GM12878 (cell line): Measurements from ENCODE around the gene BRD3. TPM values are rescaled to one million over a fixed set of nuclear protein-coding genes. Genes with fewer than 3 reads are reported as not detected.

Experiments used
- ATAC-seq: fragments of 200-7000 bp; cut with Tn5 transposase; 3 replicates; pipeline ENCODE4 v1.9.1; 2020; ENCODE audit warnings: mild to moderate bottlenecking, moderate library complexity
- BruUV-seq: library from RNA; stranded (reverse); fragments of 400-500 nt; replicated peaks from 2 replicates; lab custom pipeline; 2021; lab: Mats Ljungman, UMichigan
- CTCF ChIA-PET: fragments of 300-600 bp; sonication (Branson Sonifier 250); formaldehyde crosslinking; extraction: SDS; loops from one replicate; lab custom pipeline; 2021; ENCODE audit warnings: inconsistent platforms; lab: Yijun Ruan, JAX
- POLR2A ChIA-PET: fragments of 350-600 bp; formaldehyde crosslinking; extraction: SDS; loops from one replicate; lab custom pipeline; 2021; ENCODE audit warnings: inconsistent platforms; lab: Charles Lee
- RAD21 ChIA-PET: fragments of 300-600 bp; sonication (Branson Sonifier 250); formaldehyde crosslinking; loops from one replicate; lab custom pipeline; 2023; ENCODE audit warnings: antibody characterized with exemption; ENCODE audit not compliant: unreplicated experiment; lab: Charles Lee
- SMC1A ChIA-PET: fragments of 300-600 bp; sonication (Branson Sonifier 250); formaldehyde crosslinking; loops from one replicate; lab custom pipeline; 2023; ENCODE audit not compliant: unreplicated experiment, uncharacterized antibody; lab: Charles Lee
- DNase-seq: peaks from one replicate; pipeline ENCODE4 v3.0.0-alpha.2; 2011; ENCODE audit warnings: low read depth, low spot score
- FAIRE-seq: peaks from 3 replicates; lab custom pipeline; 2011; peaks lifted over from hg19 to GRCh38; lab: Jason Lieb, UNC
- H2AFZ ChIP-seq: 2 replicates; pipeline ENCODE4 v1.6.0; 2011; ENCODE audit warnings: low read depth, low read length, control low read depth; ENCODE audit not compliant: control insufficient read depth
- H3K27ac ChIP-seq: 2 replicates; pipeline ENCODE4 v1.5.1; 2011; ENCODE audit warnings: control low read depth; ENCODE audit not compliant: control insufficient read depth, insufficient read depth
- H3K27me3 ChIP-seq, 2 experiments: replicated peaks in 1 of 2; 2 replicates each; pipeline versions ENCODE4 v1.6.0 to v1.6.1; 2011; ENCODE audit warnings: low read length in 1 of 2; ENCODE audit not compliant: control insufficient read depth in 2 of 2, insufficient read depth in 2 of 2
- H3K36me3 ChIP-seq, 2 experiments: 2 replicates each; pipeline ENCODE4 v1.5.1; 2011; ENCODE audit warnings: low read length in 1 of 2; ENCODE audit not compliant: control insufficient read depth in 2 of 2, insufficient read depth in 2 of 2
- H3K4me1 ChIP-seq: 2 replicates; pipeline ENCODE4 v1.6.1; 2011; ENCODE audit warnings: mild to moderate bottlenecking, low read length, moderate library complexity, mixed read lengths; ENCODE audit not compliant: control insufficient read depth, insufficient read depth
- H3K4me2 ChIP-seq: 2 replicates; pipeline ENCODE4 v1.6.0; 2011; ENCODE audit warnings: control low read depth; ENCODE audit not compliant: control insufficient read depth, insufficient read depth
- H3K4me3 ChIP-seq: fragments of 200-600 bp; sonication (generic); 2 replicates; pipeline ENCODE4 v1.5.1; 2016
- H3K79me2 ChIP-seq: 2 replicates; pipeline ENCODE4 v1.6.0; 2011; ENCODE audit warnings: low read length; ENCODE audit not compliant: control insufficient read depth, insufficient read depth
- H3K9ac ChIP-seq: 2 replicates; pipeline ENCODE4 v1.8.0; 2011; ENCODE audit warnings: low read length, control low read depth, mixed read lengths; ENCODE audit not compliant: control insufficient read depth, insufficient read depth
- H3K9me3 ChIP-seq: replicated peaks from 3 replicates; pipeline ENCODE4 v1.5.1; 2011; ENCODE audit warnings: mild to moderate bottlenecking, low read length; ENCODE audit not compliant: control insufficient read depth, insufficient read depth
- H4K20me1 ChIP-seq: 2 replicates; pipeline ENCODE4 v1.6.0; 2011; ENCODE audit not compliant: control insufficient read depth, insufficient read depth
- E2F4 ChIP-seq: IDR thresholded peaks from 2 replicates; pipeline ENCODE4 v1.6.1; 2012; ENCODE audit warnings: low read depth, low read length, improper control_type of control experiment
- EGR1 ChIP-seq, 2 experiments: IDR thresholded peaks; 1 replicate in 1 of 2; 2 replicates in 1 of 2; pipeline ENCODE4 v1.6.1; 2011 to 2012; ENCODE audit warnings: low read depth in 2 of 2, low read length in 2 of 2, borderline replicate concordance in 1 of 2, mild to moderate bottlenecking in 1 of 2, moderate library complexity in 1 of 2
- EZH2 ChIP-seq: IDR thresholded peaks from 2 replicates; pipeline ENCODE4 v1.6.1; 2012; ENCODE audit warnings: low read depth, mild to moderate bottlenecking, control low read depth, inconsistent platforms, low read length, borderline replicate concordance; ENCODE audit not compliant: control insufficient read depth
- HCFC1 ChIP-seq: fragments of 150-350 bp; IDR thresholded peaks from 2 replicates; pipeline ENCODE4 v1.6.1; 2014; ENCODE audit warnings: low read length
- IRF4 ChIP-seq: IDR thresholded peaks from 2 replicates; pipeline ENCODE4 v1.6.1; 2011; ENCODE audit warnings: low read depth, low read length
- JUNB ChIP-seq: IDR thresholded peaks from 2 replicates; pipeline ENCODE4 v1.6.1; 2016; ENCODE audit warnings: antibody characterized with exemption, mild to moderate bottlenecking
- POLR2AphosphoS5 ChIP-seq: IDR thresholded peaks from 2 replicates; pipeline ENCODE4 v1.6.1; 2011; ENCODE audit warnings: mild to moderate bottlenecking, low read length, inconsistent platforms
- SRF ChIP-seq, 2 experiments: IDR thresholded peaks; 2 replicates each; pipeline ENCODE4 v1.6.1; 2011; ENCODE audit warnings: low read depth in 2 of 2, low read length in 2 of 2, mild to moderate bottlenecking in 1 of 2, moderate library complexity in 1 of 2
- STAT3 ChIP-seq: IDR thresholded peaks from 2 replicates; pipeline ENCODE4 v1.6.1; 2011; ENCODE audit warnings: low read depth, low read length, improper control_type of control experiment
- USF1 ChIP-seq: IDR thresholded peaks from 2 replicates; pipeline ENCODE4 v1.6.1; 2011; ENCODE audit warnings: borderline replicate concordance, low read depth, mild to moderate bottlenecking, moderate library complexity, mixed read lengths, low read length; ENCODE audit not compliant: insufficient read depth; ENCODE audit errors: extremely low read length
- USF2 ChIP-seq: IDR thresholded peaks from 2 replicates; pipeline ENCODE4 v1.6.1; 2011; ENCODE audit warnings: low read depth, low read length, improper control_type of control experiment, borderline replicate concordance
- YY1 ChIP-seq: IDR thresholded peaks from 2 replicates; pipeline ENCODE4 v1.6.1; 2011; ENCODE audit warnings: low read depth, mild to moderate bottlenecking, low read length
- ZBTB40 ChIP-seq: fragments of 450-650 bp; IDR thresholded peaks from 2 replicates; pipeline ENCODE4 v1.6.1; 2016; ENCODE audit warnings: mild to moderate bottlenecking, moderate library complexity, borderline replicate concordance
- ZNF207 ChIP-seq: fragments of 450-650 bp; IDR thresholded peaks from 2 replicates; pipeline ENCODE4 v1.6.1; 2014; ENCODE audit warnings: antibody characterized with exemption, mild to moderate bottlenecking, borderline replicate concordance
- WGBS: methylation state at CpG from one replicate; pipeline ENCODE4 v1.1.6; 2016; ENCODE audit warnings: low lambda C conversion rate; ENCODE audit not compliant: insufficient replicate concordance, insufficient coverage; ENCODE audit errors: missing lambda C conversion rate; 5-methylcytosine and 5-hydroxymethylcytosine counted together
- in situ Hi-C: fragments of 300-500 bp; cut with MboI; formaldehyde crosslinking; loops from 9 replicates; pipeline ENCODE4 v1.14.3; 2018; ENCODE audit warnings: mixed read lengths
- intact Hi-C: fragments of 100-400 bp; cut with micrococcal nuclease; formaldehyde crosslinking; loops from one replicate; pipeline ENCODE4 v1.14.2; 2022; ENCODE audit not compliant: unreplicated experiment
- polyA plus RNA-seq, 11 experiments: library from polyadenylated mRNA; depleted of rRNA in 4 of 11; unstranded in 6 of 11; stranded (reverse) in 5 of 11; fragments of >200 nt; fragmentation: Nextera tagmentation in 4 of 11; fragmentation: Illumina TruSeq in 1 of 11; extraction: Ambion mirVana in 4 of 11; extraction: Trizol in 1 of 11; gene quantifications; 1 replicate in 1 of 11; 2 replicates in 10 of 11; pipeline versions ENCODE4 v1.2.1 to v1.2.3, GENCODE V29; 2011 to 2016; ENCODE audit warnings: inconsistent platforms in 2 of 11, missing spikeins in 2 of 11, low read depth in 1 of 11
- total RNA-seq, 4 experiments: library from RNA; depleted of rRNA in 3 of 4; stranded (reverse); fragments of >200 nt in 3 of 4; fragmentation: Illumina TruSeq in 1 of 4; extraction: Trizol in 1 of 4; gene quantifications; 2 replicates each; pipeline versions ENCODE4 v1.2.1 to v1.2.3, GENCODE V29; 2013 to 2021

Gene BRD3
- total and polyA plus RNA-seq, 10 of the 15 experiments (the other 5 are each of a cell fraction or from before 2014, with no cell fraction given), result 0.53 to 20.8 (median 4.8) TPM

- peak overlapping the region; percentile 88 for H3K4me3 ChIP-seq
- ChIA-PET CTCF (interaction anchor here (0.6 to 4.6 kb wide), 42 partner anchors 13 to 570 kb away, joined by 3 to 177 read pairs (median 4); partner anchors contain the start of genes CACFD1 and SARDH), SMC1A (interaction anchor here (0.6 to 3.6 kb wide), 24 partner anchors 13 to 412 kb away, joined by 3 to 53 read pairs (median 6); partner anchors contain the start of gene SARDH), RAD21 (interaction anchor here (0.6 to 4.3 kb wide), 24 partner anchors 25 to 266 kb away, joined by 3 to 76 read pairs (median 6); partner anchors contain the start of genes BRD3OS and SARDH), POLR2A (interaction anchor here (0.5 to 1.8 kb wide), 8 partner anchors 31 to 409 kb away, joined by 3 to 16 read pairs (median 4); no protein-coding TSS in a partner anchor)
- H3K9me3 ChIP-seq, result no peaks in the 10 kb centered on the region
- H3K4me1 ChIP-seq, result peaks cover 15% of the 10 kb centered on the region
- 2% methylated on average over 45 of the region's 74 CpGs for WGBS
- H3K36me3 ChIP-seq, result no peaks in the 10 kb centered on the region
- H3K27me3 ChIP-seq, result no peaks in the 10 kb centered on the region
- BruUV-seq, result TSS peak; percentile 82
- peak overlapping the region; percentile 88 for H3K9ac ChIP-seq
- peak overlapping the region; percentile 86 for H3K27ac ChIP-seq
- no peak for DNase-seq
- peaks cover 48% of the 10 kb centered on the region for H3K79me2 ChIP-seq
- in situ Hi-C loops (loop anchor here (5.0 kb wide), 1 partner anchor 206 kb away; no protein-coding TSS in a partner anchor), intact Hi-C loops (loop anchor here (2.0 to 5.0 kb wide), 4 partner anchors 38 to 406 kb away; no protein-coding TSS in a partner anchor)
- H3K4me2 ChIP-seq, result peak overlapping the region; percentile 95
- FAIRE-seq, result peak; percentile 80
- no peaks in the 10 kb centered on the region for H4K20me1 ChIP-seq
- peak overlapping the region; percentile 89 for H2AFZ ChIP-seq
- ATAC-seq, result peak; percentile 73
- TF ChIP-seq EGR1 (IDR thresholded peaks at IDR 0.05; ENCODE audit: borderline replicate concordance in 1 of 2, low read depth in 2 of 2, low read length in 2 of 2) (peak in 1 of 2 experiments; percentile 76; a peak in 2 of 3 replicates), YY1 (no peak), USF1 (no peak), EZH2 (no peak), ZNF207 (no peak), STAT3 (no peak), E2F4 (no peak), ZBTB40 (no peak), IRF4 (no peak), USF2 (no peak), JUNB (no peak), POLR2AphosphoS5 (no peak), HCFC1 (no peak), SRF (IDR thresholded peaks at IDR 0.05; ENCODE audit: low read depth in 2 of 2, low read length in 2 of 2) (no peak)
Observed at GRCh38 chr9:133992780-133993634, 74.8 kb downstream of the BRD3 start.
